Measurements from ENCODE around the gene CFAP299.

DNA sequence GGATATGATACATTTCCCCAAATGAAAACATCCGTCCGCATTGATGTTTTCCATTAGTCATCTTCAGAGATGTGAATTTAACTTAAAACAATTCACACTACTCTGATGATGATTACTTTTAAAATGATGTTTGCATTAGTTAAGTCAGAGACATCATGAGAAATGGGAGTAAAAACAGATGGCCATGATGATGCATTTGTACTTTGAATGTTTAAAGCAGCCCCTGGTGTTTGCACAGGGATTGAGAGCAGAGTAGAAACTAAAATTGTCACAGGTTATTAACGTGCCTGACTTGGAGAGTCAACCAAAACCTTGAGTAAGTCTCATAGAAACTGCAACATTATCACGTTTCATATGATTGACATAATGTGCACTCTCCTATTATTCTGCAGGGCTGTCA lies 117.2 kb downstream of the CFAP299 start:
- TF ChIP-seq TAF1 (IDR thresholded peaks at IDR 0.05; ENCODE audit: low read depth, low read length), result no peak
- TF ChIP-seq POLR2A (IDR thresholded peaks at IDR 0.05; ENCODE audit: low read depth, low read length), result no peak
- no peak for TF ChIP-seq POLR2AphosphoS5 (IDR thresholded peaks at IDR 0.05; ENCODE audit: low read depth, low read length)

Measured in GM12891 (cell line).